Stimulated activated CD4-positive, alpha-beta T cell treated with anti-CD3 and anti-CD28 coated beads, Interleukin-12 subunit alpha, Interleukin-12 subunit beta, amount 100 ng/mL, for 24 hours (primary cell): ENCODE data around the gene USP10.

ENCODE experiments used
- DNase-seq, 2 experiments: peaks; one replicate each; pipeline ENCODE4 v3.0.0-alpha.2; 2020; ENCODE audit warnings: low read depth in 2 of 2

USP10 gene

GRCh38 chr16:84751241-84751640, 51.4 kb downstream of the USP10 start:
- DNase-seq: no peak

- DNase-seq: peak; percentile 12 to 26
These were observed 52.1 kb downstream of the USP10 start for GRCh38 chr16:84751947-84752346.

GRCh38 chr16:84752600-84752999, 52.8 kb downstream of the USP10 start:
- DNase-seq: no peak

DNA sequence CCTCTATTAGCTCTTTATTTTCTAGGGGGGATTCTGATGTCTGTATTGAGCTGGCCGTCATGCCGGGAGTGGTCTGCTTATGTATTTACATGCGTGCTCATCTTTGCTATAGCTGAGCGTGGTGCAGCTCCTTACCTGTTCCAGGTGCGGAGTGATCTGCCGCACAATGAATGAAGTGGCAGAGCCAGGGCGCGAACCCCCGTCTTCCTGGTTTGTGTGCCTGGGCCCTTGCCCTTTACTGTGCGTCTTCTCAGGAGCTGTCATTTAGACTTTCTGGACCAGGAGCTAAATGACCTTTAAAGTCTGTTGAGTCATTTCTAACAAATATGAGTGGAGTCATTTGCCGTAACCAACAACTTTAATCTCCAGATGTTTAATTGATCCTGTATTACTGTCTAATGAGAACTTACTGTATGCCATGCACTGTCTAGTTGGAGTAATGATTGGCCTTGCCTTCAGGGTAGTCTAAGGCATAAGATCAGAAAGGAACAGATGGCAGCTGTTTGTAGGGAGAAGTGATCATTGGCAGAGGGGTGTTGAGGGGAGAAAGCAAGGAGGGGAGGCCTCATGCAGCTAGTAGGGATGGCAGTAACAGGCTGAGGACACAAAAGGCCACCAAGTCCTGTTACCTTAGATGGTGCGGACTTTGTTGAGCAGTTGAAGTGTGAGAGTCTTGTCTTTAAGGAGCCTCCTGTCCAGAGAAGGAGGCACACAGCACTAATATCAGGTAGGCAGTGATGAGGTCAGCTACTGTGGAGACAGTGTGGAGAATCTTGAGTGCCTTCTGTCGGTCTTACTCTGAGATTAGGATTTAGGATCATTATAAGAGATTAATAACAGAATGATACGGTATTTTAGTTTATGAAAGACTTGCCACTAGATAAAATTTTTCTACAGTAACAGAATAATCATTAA, 53.9 kb downstream of the USP10 start:
- no peak for DNase-seq

GRCh38 chr16:84754353-84754856, 54.6 kb downstream of the USP10 start:
- peak; percentile 21 to 48 for DNase-seq

GRCh38 chr16:84754956-84755672, 55.3 kb downstream of the USP10 start:
- DNase-seq: no peak

- DNase-seq: no peak
These were observed 57.0 kb downstream of the USP10 start for GRCh38 chr16:84756830-84757229.

DNA sequence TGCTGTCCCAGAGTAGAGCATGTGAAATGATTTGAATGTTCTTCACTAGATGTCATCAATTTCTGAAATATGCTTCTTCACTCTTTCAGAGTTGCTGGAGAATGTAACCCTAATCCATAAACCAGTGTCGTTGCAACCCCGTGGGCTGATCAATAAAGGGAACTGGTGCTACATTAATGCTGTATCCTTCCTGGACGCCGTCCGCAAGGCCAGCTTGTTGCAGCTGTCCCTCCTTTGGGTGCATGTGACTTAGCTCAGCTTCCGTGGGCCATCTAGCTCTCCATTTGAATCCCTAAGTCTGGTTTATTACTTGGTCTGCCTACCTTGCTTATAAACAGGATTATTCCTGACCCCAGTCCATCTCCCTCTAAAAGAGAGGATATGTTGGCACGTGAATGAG, 58.8 kb downstream of the USP10 start:
- no peak for DNase-seq

DNA sequence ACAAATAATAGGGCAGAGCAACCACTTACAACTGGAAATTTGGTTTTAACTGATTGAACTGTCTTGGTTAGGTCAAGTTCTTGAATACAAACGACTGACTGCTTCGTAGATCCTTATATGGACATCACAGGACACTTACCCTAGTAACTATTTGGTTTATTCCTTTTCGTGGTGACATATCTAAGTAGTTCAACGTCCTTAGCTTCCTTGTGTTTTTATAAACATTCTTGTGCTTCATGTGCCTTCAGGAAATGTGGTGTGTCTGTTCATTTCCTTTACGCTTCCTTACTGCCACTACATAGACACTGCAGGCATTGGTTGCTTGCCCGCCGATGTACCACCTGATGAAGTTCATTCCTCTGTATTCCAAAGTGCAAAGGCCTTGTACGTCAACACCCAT, 59.3 kb downstream of the USP10 start:
- DNase-seq: no peak

GRCh38 chr16:84759906-84760305, 60.1 kb downstream of the USP10 start:
- no peak for DNase-seq

- no peak for DNase-seq
These were observed 61.9 kb downstream of the USP10 start for GRCh38 chr16:84761448-84762368.

DNA sequence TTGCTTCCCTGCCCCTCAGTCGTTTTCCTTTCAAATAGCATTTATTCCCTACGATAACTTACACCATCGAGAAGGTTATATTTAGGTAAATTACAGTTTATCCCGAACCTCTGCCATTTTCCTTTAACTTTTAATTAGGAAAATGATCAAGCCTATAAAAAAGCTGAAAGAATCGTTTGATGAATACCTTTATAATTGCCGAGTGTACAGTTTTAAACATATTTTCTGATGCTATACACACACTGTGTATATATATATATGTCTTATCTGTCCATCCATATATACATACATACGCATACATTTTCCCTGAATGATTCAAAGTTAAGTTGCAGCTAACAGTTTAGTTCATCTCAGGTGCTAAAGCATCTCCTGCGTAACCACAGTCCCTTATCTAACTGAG, 63.4 kb downstream of the USP10 start:
- no peak for DNase-seq

DNA sequence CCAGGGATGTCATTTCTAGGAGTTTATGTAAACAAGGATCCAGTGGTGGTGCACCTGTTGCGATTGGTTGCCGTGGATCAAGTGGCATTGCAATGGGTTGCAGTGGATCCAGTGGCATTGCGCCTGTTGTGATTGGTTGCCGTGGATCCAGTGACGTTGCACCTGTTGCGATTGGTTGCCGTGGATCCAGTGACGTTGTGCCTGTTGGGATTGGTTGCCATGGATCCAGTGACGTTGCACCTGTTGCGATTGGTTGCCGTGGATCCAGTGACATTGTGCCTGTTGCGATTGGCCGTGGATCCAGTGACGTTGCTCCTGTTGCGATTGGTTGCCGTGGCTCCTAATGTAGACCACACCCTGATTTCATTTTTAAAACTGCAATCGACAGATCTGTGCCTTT, 63.8 kb downstream of the USP10 start:
- no peak for DNase-seq

GRCh38 chr16:84764970-84765369, 65.2 kb downstream of the USP10 start:
- no peak for DNase-seq

DNA sequence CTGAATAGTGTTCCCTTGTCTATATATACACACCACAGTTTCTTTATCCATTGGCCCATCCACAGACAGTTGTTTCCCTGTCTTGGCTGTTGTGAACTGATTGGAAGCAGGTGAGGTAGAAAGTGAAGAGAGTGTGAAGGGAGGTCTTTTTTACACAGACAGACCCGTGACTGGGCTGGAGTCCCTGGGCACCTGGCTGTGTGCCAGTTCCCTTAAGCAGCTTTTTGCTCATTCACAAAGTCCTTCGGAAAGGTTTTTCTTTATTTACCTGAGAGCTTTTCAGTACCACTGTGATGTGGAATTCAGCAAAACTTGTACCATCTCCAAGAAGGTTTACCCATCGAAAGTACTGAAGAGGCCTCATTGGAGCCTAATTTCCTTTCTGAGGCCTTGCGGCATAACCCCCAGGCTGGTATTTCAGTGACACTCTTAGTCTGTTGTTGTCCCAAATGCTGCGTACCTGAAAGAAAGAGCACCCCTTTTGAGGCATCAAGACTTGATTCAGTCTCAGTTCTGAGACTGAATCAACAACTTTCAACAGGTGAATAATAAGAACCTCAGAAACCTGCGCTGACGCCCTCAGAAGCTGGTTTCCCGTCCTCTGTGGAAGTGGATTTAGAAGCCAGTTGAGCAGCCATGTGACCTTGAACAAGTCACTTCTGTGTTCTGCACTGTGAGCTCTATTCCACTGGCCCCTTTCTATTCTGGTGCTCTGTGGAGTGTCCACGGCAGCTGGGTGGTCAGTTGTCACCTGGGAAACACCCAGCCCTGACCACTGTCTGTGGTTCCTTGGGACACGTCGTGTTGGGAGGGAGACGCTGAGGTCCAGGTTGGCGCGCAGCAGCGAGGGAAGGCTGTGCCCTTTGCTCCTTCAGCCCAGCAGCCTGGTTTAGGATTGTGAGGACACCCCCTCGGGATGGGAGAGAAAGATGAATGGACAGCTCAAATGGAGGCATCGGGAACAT, 66.1 kb downstream of the USP10 start:
- no peak for DNase-seq

- DNase-seq: no peak
These were observed 67.4 kb downstream of the USP10 start for GRCh38 chr16:84766978-84767773.

DNA sequence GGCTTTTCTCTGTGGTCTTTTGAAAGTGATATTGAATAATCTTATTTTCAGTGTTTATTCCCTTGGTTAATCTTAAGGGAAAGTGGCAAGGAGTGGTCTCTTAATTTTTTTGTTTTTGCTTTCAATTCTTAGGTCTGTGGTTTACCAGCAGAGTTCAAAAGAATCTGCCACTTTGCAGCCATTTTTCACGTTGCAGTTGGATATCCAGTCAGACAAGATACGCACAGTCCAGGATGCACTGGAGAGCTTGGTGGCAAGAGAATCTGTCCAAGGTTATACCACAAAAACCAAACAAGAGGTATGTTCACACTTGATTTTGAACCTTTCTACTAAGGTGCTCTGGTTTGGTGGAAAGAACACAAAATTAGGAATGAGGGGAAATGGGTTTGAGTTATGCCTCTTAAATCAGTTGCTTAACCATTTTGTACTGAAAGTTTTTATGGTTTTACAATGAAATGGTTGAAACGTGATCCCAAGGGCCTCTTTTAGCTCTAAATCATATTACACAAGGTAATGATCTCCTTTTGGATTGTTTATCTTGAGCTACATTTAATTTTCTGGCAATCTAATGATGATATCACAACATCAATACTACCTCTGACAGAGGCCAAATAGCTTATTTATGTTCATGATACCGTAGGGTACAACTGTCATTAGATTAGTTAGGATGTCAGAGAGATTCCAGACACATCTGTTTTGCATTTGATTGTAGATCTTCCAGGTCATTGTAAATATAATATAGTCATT, 68.4 kb downstream of the USP10 start:
- no peak for DNase-seq

DNA sequence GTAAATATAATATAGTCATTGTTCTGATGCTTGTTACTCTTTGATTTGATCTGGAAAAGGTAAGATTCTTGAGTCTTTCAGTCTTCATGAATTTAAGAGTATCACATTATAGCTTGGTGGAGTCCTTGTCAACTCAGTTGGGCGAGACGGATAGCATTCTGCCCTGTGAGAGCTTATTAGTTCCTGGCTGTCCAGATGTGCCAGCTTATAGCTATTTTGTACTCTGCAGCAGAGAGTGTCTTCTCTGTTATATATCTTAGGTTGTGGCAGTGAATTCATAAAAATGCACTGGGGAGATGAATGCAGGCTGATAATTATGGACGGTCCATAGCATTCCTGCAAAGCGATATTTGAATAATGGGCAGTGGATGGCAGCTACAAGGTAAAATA, 69.0 kb downstream of the USP10 start:
- DNase-seq: no peak

GRCh38 chr16:84769416-84769815, 69.6 kb downstream of the USP10 start:
- DNase-seq: no peak
